ENCODE measurements around the gene JAZF1.

- TF ChIP-seq CTCF (IDR thresholded peaks at IDR 0.05; ENCODE audit: insufficient read depth, low read length, poor library complexity, severe bottlenecking) (no peak), EZH2phosphoT487 (conservative IDR thresholded peaks at IDR 0.05; ENCODE audit: low read length) (no peak)
Measured at GRCh38 chr7:28182071-28182471, 1.5 kb upstream of the JAZF1 start.

All from SU-DHL-6 (cell line).